Measurements from ENCODE around the gene UBTF.

UBTF gene, protein sequence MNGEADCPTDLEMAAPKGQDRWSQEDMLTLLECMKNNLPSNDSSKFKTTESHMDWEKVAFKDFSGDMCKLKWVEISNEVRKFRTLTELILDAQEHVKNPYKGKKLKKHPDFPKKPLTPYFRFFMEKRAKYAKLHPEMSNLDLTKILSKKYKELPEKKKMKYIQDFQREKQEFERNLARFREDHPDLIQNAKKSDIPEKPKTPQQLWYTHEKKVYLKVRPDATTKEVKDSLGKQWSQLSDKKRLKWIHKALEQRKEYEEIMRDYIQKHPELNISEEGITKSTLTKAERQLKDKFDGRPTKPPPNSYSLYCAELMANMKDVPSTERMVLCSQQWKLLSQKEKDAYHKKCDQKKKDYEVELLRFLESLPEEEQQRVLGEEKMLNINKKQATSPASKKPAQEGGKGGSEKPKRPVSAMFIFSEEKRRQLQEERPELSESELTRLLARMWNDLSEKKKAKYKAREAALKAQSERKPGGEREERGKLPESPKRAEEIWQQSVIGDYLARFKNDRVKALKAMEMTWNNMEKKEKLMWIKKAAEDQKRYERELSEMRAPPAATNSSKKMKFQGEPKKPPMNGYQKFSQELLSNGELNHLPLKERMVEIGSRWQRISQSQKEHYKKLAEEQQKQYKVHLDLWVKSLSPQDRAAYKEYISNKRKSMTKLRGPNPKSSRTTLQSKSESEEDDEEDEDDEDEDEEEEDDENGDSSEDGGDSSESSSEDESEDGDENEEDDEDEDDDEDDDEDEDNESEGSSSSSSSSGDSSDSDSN

DNA sequence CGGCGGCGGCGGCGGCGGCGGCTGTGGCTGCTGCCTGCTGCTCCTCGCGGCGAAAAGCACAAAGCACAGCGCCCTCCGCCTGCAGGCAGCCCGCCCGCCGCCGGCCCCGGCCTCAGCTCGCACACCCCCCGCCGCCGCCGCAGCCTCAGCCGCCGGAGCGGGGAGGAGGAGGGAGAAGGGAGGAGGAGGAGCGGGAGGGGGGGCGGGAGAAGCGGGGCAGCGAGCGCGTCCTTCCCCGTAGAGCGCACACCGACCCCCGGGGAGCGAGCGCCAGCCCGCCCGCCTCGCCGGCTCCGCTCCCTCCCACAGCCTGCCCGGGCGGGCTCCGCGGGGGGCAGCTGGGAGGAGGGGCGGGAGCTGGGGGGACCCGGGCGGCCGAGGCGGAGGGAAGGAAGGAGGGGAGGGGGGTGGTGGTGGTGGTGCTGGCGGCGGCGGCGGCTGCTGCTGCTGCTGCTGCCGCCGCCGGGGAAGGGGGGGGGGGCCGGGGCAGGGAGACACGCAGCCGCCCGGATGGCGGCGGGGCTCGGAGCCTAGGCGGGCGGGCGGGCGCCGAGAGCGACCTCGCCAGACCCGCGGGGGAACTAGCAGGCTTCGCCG lies at the start of gene UBTF:
TSS of gene UBTF (minus strand) at position 60 of the 597 bp plus-strand sequence. CDS start 1,446 bp downstream, outside the sequence.
- 0 out of 2 replicates have a peak, but pooled peaks have one; percentile 41 for TF ChIP-seq YY1 (IDR thresholded peaks at IDR 0.05; ENCODE audit: low read depth)
- TF ChIP-seq NFIC (IDR thresholded peaks at IDR 0.05): 0 out of 2 replicates have a peak, but pooled peaks have one; percentile 3
- no peak for TF ChIP-seq FOXM1 (IDR thresholded peaks at IDR 0.05; ENCODE audit: borderline replicate concordance, low read depth)
- TF ChIP-seq ZBTB7A (IDR thresholded peaks at IDR 0.05; ENCODE audit: low read depth): no peak; the same call in 1 of the 2 replicates
- TF ChIP-seq TCF12 (IDR thresholded peaks at IDR 0.05; ENCODE audit: low read depth): peak; percentile 31

DNA sequence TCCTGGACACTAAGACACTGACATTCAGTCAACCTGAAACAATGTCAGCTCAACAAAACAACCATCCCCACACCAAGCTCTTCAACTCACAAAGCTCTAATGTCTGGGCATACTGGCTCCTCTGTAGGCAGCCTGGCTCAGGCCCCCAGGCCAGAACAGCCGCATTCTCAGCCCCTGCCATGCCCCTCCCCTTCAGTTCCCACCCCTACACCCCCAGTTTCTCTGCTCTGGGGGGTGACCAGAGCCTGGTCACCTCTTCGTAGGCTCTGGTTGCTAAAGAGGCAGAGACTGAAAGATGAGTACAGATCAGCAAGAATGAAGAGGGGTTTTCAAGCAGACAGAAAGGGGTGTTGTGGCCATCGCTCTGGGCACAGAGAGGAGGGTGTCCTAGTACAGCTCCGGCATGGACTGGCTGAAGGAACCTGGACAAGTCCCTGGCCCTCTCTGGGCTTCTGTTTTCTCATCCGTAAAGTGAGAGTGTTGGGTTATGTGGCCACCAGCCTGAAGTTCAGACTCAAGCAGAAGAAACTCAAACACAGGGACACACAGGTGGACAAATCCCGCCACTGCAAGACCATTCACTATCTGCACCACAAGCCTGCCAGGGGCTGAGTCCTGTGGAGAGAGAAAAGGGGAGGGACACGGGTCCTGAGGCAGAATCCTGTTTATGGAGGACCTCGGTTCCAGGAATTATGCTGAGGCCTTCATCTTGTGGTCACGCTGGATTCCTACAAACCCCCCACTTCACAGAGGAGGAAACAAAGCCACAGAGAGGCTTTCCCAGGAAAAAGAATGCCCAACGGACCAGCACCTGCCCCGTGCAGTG lies 49.4 kb upstream of the UBTF start:
- TF ChIP-seq EGR1 (IDR thresholded peaks at IDR 0.05): no peak

DNA sequence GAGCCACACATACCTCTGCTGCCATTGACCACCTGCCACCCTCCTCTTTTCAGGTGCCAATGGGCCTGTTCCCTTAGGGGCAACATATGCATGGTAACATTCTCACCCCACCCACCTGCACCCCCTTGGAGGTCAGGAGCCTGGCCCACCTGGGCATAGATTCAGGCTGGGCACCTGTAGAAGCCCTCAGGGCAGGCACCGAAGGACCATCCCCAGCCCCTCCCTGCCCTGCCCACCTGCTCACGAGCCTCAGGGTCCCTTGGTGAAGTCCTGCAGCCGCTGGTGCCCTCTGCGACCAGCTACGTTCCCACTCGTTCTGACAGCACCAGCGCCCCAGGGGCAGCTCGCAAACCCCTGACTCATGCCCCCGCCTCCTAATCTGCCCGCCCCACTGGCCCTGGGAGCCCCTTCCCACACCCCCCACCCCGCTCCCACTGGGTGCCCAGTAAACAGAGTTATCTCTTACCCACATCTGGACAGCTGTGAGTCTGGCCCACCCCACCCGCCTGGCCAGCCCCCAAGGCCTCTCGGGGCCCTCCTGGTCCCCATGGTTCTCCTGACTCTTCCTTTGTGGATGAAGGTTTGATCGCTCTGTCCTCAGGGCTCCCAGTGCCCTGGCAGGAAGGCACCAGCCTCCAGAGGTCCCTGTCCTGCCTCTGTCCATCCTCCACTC lies 48.5 kb upstream of the UBTF start, which contains the start of gene SLC4A1:
TSS of gene SLC4A1 (minus strand) at position 318 of the 673 bp plus-strand sequence. CDS start 5,269 bp downstream, outside the sequence.
- TF ChIP-seq TEAD4 (IDR thresholded peaks at IDR 0.05): no peak
- no peak for TF ChIP-seq EP300 (IDR thresholded peaks at IDR 0.05; ENCODE audit: borderline replicate concordance)
- TF ChIP-seq EGR1 (IDR thresholded peaks at IDR 0.05): no peak
- no peak for TF ChIP-seq TAF1 (IDR thresholded peaks at IDR 0.05; ENCODE audit: low read depth)
- TF ChIP-seq CREB1 (IDR thresholded peaks at IDR 0.05; ENCODE audit: low read depth): no peak
- no peak for TF ChIP-seq YY1 (IDR thresholded peaks at IDR 0.05; ENCODE audit: low read depth)
- TF ChIP-seq RAD21 (IDR thresholded peaks at IDR 0.05; ENCODE audit: low read depth): no peak

DNA sequence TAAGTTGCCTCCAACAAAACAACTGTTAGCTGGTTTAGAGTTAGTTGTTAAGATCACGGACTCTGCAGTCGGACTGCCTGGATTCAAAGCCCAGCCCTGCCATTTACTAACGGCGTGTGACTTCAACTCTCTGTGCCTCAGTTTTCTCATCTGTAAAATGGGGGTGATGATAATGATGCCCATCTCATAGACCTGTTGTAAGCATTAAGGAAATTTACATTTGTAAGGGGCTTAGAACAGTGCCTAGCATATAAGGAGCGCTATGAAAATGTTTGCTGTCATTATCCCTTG lies 47.6 kb upstream of the UBTF start:
- TF ChIP-seq, protein P1, sequence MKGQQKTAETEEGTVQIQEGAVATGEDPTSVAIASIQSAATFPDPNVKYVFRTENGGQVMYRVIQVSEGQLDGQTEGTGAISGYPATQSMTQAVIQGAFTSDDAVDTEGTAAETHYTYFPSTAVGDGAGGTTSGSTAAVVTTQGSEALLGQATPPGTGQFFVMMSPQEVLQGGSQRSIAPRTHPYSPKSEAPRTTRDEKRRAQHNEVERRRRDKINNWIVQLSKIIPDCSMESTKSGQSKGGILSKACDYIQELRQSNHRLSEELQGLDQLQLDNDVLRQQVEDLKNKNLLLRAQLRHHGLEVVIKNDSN (IDR thresholded peaks at IDR 0.05): no peak
- TF ChIP-seq CREB1 (IDR thresholded peaks at IDR 0.05; ENCODE audit: low read depth) (no peak), TCF12 (IDR thresholded peaks at IDR 0.05; ENCODE audit: low read depth) (no peak), NFIC (IDR thresholded peaks at IDR 0.05) (no peak), CEBPB (IDR thresholded peaks at IDR 0.05) (no peak), YY1 (IDR thresholded peaks at IDR 0.05; ENCODE audit: low read depth) (no peak), EP300 (IDR thresholded peaks at IDR 0.05; ENCODE audit: borderline replicate concordance) (no peak), RAD21 (IDR thresholded peaks at IDR 0.05; ENCODE audit: low read depth) (no peak), ZBTB7A (IDR thresholded peaks at IDR 0.05; ENCODE audit: low read depth) (no peak), TAF1 (IDR thresholded peaks at IDR 0.05; ENCODE audit: low read depth) (no peak), EGR1 (IDR thresholded peaks at IDR 0.05) (no peak)
- TF ChIP-seq, protein P2, sequence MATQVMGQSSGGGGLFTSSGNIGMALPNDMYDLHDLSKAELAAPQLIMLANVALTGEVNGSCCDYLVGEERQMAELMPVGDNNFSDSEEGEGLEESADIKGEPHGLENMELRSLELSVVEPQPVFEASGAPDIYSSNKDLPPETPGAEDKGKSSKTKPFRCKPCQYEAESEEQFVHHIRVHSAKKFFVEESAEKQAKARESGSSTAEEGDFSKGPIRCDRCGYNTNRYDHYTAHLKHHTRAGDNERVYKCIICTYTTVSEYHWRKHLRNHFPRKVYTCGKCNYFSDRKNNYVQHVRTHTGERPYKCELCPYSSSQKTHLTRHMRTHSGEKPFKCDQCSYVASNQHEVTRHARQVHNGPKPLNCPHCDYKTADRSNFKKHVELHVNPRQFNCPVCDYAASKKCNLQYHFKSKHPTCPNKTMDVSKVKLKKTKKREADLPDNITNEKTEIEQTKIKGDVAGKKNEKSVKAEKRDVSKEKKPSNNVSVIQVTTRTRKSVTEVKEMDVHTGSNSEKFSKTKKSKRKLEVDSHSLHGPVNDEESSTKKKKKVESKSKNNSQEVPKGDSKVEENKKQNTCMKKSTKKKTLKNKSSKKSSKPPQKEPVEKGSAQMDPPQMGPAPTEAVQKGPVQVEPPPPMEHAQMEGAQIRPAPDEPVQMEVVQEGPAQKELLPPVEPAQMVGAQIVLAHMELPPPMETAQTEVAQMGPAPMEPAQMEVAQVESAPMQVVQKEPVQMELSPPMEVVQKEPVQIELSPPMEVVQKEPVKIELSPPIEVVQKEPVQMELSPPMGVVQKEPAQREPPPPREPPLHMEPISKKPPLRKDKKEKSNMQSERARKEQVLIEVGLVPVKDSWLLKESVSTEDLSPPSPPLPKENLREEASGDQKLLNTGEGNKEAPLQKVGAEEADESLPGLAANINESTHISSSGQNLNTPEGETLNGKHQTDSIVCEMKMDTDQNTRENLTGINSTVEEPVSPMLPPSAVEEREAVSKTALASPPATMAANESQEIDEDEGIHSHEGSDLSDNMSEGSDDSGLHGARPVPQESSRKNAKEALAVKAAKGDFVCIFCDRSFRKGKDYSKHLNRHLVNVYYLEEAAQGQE (IDR thresholded peaks at IDR 0.05; ENCODE audit: low read depth): no peak
- TF ChIP-seq, protein P3, sequence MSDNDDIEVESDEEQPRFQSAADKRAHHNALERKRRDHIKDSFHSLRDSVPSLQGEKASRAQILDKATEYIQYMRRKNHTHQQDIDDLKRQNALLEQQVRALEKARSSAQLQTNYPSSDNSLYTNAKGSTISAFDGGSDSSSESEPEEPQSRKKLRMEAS (IDR thresholded peaks at IDR 0.05): no peak

DNA sequence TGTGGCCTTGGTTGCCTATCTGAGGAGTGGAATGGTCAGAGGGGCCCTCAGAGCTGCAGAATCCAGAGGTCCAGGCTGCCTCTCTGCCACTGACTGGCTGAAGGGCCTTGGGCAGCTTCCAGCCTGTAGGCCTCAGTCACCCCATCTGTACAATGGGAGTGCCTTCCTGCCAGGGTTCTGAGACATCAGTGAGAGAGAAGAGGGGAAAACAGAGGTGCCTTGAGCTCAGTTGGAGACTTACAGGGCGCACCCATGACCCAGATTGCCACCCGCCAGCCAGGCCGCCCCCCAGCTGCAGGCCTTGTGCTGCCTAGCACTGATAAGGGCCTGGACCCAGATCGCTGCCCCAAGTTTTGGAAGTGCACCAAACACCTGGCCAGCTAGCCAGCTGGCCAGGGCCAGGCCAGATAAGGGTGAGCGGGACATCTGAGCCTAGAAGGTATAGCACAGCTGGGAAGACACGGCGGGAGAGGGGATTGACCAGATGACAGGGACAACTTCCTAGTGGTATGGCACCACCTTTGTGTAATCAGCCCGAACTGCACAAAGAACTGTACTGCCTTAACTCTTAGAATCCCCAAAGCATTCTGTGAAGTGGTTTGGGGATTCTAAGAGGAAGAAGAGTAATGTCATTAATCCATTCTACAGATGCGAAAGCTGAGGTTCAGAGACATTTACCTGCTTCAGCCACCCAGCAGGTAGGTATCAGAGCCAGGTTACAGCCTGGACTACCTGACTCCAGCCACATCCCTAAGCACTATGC lies 47.1 kb upstream of the UBTF start:
- 0 out of 2 replicates have a peak, but pooled peaks have one; percentile 5 for TF ChIP-seq RAD21 (IDR thresholded peaks at IDR 0.05; ENCODE audit: low read depth)
- no peak for TF ChIP-seq FOXM1 (IDR thresholded peaks at IDR 0.05; ENCODE audit: borderline replicate concordance, low read depth)
- TF ChIP-seq, protein P2 (IDR thresholded peaks at IDR 0.05; ENCODE audit: low read depth): no peak

Data from Ishikawa (cell line).